GM21390 (cell line): ENCODE results near the gene FOXN4.
"Not testable (repeated sequence)": the region's sequence is repeated elsewhere in the genome, so short reads cannot be mapped to it uniquely, and the experiment has no call there.

Source experiments
- ATAC-seq: cut with Tn5 transposase; IDR thresholded peaks from one replicate; pipeline ENCODE4 v1.9.1; 2021; ENCODE audit not compliant: unreplicated experiment

FOXN4 gene

GRCh38 chr12:109308534-109309380, at the start of gene FOXN4:
FOXN4 (minus strand) TSS chr12:109309284; CDS start chr12:109308321, 963 bp downstream.
- no peak for ATAC-seq

- peak; percentile 87 for ATAC-seq
Measured at GRCh38 chr12:109358154-109358869, 49.2 kb upstream of the FOXN4 start.

- no peak for ATAC-seq
Measured at GRCh38 chr12:109357032-109357431, 47.9 kb upstream of the FOXN4 start.

- ATAC-seq, result no peak
Measured at GRCh38 chr12:109356577-109356976, 47.5 kb upstream of the FOXN4 start.

GRCh38 chr12:109352184-109352583, 43.1 kb upstream of the FOXN4 start:
- ATAC-seq, result no peak

- ATAC-seq, result no peak
Measured at GRCh38 chr12:109347589-109347988, 38.5 kb upstream of the FOXN4 start, which contains the start of gene MYO1H. MYO1H (plus strand) TSS chr12:109347900; CDS start chr12:109347961, 61 bp downstream.

GRCh38 chr12:109346920-109347319, 37.8 kb upstream of the FOXN4 start:
- no peak for ATAC-seq

- ATAC-seq, result no peak
Measured at GRCh38 chr12:109345428-109345827, 36.3 kb upstream of the FOXN4 start.

GRCh38 chr12:109343677-109344076, 34.6 kb upstream of the FOXN4 start:
- ATAC-seq, result no peak

GRCh38 chr12:109336593-109336992, 27.5 kb upstream of the FOXN4 start:
- no peak for ATAC-seq

GRCh38 chr12:109334887-109335286, 25.8 kb upstream of the FOXN4 start:
- ATAC-seq, result no peak

- no peak for ATAC-seq
Measured at GRCh38 chr12:109331301-109331952, 22.3 kb upstream of the FOXN4 start.

GRCh38 chr12:109330282-109331230, 21.5 kb upstream of the FOXN4 start:
- ATAC-seq, result no peak

- ATAC-seq, result no peak
Measured at GRCh38 chr12:109329686-109330085, 20.6 kb upstream of the FOXN4 start.

GRCh38 chr12:109329003-109329402, 19.9 kb upstream of the FOXN4 start:
- ATAC-seq, result no peak

- not testable (repeated sequence) for ATAC-seq
Measured at GRCh38 chr12:109321294-109321693, 12.2 kb upstream of the FOXN4 start.

- ATAC-seq, result no peak
Measured at GRCh38 chr12:109310247-109311125, 1.4 kb upstream of the FOXN4 start.

GRCh38 chr12:109309381-109310246, 530 bp upstream of the FOXN4 start:
- no peak for ATAC-seq
